ENCODE measurements around the gene GRK5.
"Not testable (repeated sequence)": the region's sequence is repeated elsewhere in the genome, so short reads cannot be mapped to it uniquely, and the experiment has no call there.

GRK5 gene

GRCh38 chr10:119250641-119251314 is 43.4 kb downstream of the GRK5 start:
- DNase-seq (ENCODE audit: low read depth in 2 of 2), result peak; percentile 42 to 52

- peak; percentile 47 for DNase-seq (ENCODE audit: low read depth in 2 of 2)
Measured at GRCh38 chr10:119251315-119251708, 43.9 kb downstream of the GRK5 start.

- no peak for DNase-seq (ENCODE audit: low read depth in 2 of 2)
Measured at GRCh38 chr10:119252051-119252465, 44.7 kb downstream of the GRK5 start.

GRCh38 chr10:119252470-119253151 is 45.2 kb downstream of the GRK5 start:
- no peak for DNase-seq (ENCODE audit: low read depth in 2 of 2)

GRCh38 chr10:119253433-119254174 is 46.2 kb downstream of the GRK5 start:
- DNase-seq (ENCODE audit: low read depth in 2 of 2), result peak; percentile 82 to 84

- no peak for DNase-seq (ENCODE audit: low read depth in 2 of 2)
Measured at GRCh38 chr10:119254335-119254734, 47.0 kb downstream of the GRK5 start.

- no peak for DNase-seq (ENCODE audit: low read depth in 2 of 2)
Measured at GRCh38 chr10:119256030-119256429, 48.7 kb downstream of the GRK5 start.

- no peak for DNase-seq (ENCODE audit: low read depth in 2 of 2)
Measured at GRCh38 chr10:119256897-119257296, 49.5 kb downstream of the GRK5 start.

- DNase-seq (ENCODE audit: low read depth in 2 of 2), result no peak
Measured at GRCh38 chr10:119257899-119258419, 50.6 kb downstream of the GRK5 start.

- DNase-seq (ENCODE audit: low read depth in 2 of 2), result no peak
Measured at GRCh38 chr10:119259345-119259744, 52.0 kb downstream of the GRK5 start.

GRCh38 chr10:119261016-119261415 is 53.6 kb downstream of the GRK5 start:
- DNase-seq (ENCODE audit: low read depth in 2 of 2), result not testable (repeated sequence)

GRCh38 chr10:119263951-119264617 is 56.7 kb downstream of the GRK5 start:
- no peak for DNase-seq (ENCODE audit: low read depth in 2 of 2)

- DNase-seq (ENCODE audit: low read depth in 2 of 2), result no peak
Measured at GRCh38 chr10:119265691-119266090, 58.3 kb downstream of the GRK5 start.

GRCh38 chr10:119267384-119267783 is 60.0 kb downstream of the GRK5 start:
- no peak for DNase-seq (ENCODE audit: low read depth in 2 of 2)

- no peak for DNase-seq (ENCODE audit: low read depth in 2 of 2)
Measured at GRCh38 chr10:119268428-119268827, 61.1 kb downstream of the GRK5 start.

- no peak for DNase-seq (ENCODE audit: low read depth in 2 of 2)
Measured at GRCh38 chr10:119268871-119269506, 61.6 kb downstream of the GRK5 start.

- no peak for DNase-seq (ENCODE audit: low read depth in 2 of 2)
Measured at GRCh38 chr10:119269737-119270136, 62.4 kb downstream of the GRK5 start.

GRCh38 chr10:119270762-119271366 is 63.5 kb downstream of the GRK5 start:
- DNase-seq (ENCODE audit: low read depth in 2 of 2), result no peak

- DNase-seq (ENCODE audit: low read depth in 2 of 2), result not testable (repeated sequence)
Measured at GRCh38 chr10:119272338-119272734, 65.0 kb downstream of the GRK5 start.

- no peak for DNase-seq (ENCODE audit: low read depth in 2 of 2)
Measured at GRCh38 chr10:119272736-119273135, 65.4 kb downstream of the GRK5 start.

GRCh38 chr10:119273413-119273812 is 66.0 kb downstream of the GRK5 start:
- no peak for DNase-seq (ENCODE audit: low read depth in 2 of 2)

Measured in fibroblast of skin of left biceps (primary cell).